ENCODE results near the gene DYDC2. TPM values are rescaled to one million over a fixed set of nuclear protein-coding genes. Genes with fewer than 3 reads are reported as not detected.

DYDC2 gene
- total and polyA plus RNA-seq, 2 experiments from 2014 or later, result not detected

- WGBS, 2 experiments (ENCODE audit: low coverage in 1 of 2, low lambda C conversion rate in 2 of 2, missing lambda C conversion rate in 2 of 2), result 65 to 81% methylated on average over 1 of the region's 1 CpG
- Histone ChIP-seq H3K9me2 (ENCODE audit: insufficient read depth) (no peaks in the 10 kb centered on the region), H3K9ac (no peak overlapping the region), H3K4me2 (ENCODE audit: unreplicated experiment) (no peak overlapping the region), H4K20me1 (ENCODE audit: insufficient read depth) (no peaks in the 10 kb centered on the region), H3K4me3 (no peak overlapping the region), H3K27me3 (replicated peaks; ENCODE audit: insufficient read depth) (peaks cover 22% of the 10 kb centered on the region), H3K4me1 (ENCODE audit: insufficient read depth) (no peaks in the 10 kb centered on the region), H2AFZ (no peak overlapping the region), H3K27ac (no peak overlapping the region), H3K36me3 (ENCODE audit: low read depth) (no peaks in the 10 kb centered on the region), H3F3A (ENCODE audit: insufficient read depth) (no peaks in the 10 kb centered on the region), H3K79me2 (ENCODE audit: insufficient read depth) (no peaks in the 10 kb centered on the region), H3K9me3 (ENCODE audit: low read depth) (no peaks in the 10 kb centered on the region)
- no peak for DNase-seq
- in situ Hi-C loops (cut with MboI), result no loop called here
- TF ChIP-seq EZH2phosphoT487 (IDR thresholded peaks at IDR 0.05; ENCODE audit: insufficient read depth, low read depth) (no peak), EZH2 (IDR thresholded peaks at IDR 0.05; ENCODE audit: insufficient read depth, poor library complexity, severe bottlenecking) (no peak)
Measured at GRCh38 chr10:80411681-80412220, 55.2 kb downstream of the DYDC2 start.

- no peaks in the 10 kb centered on the region for H3K4me1 ChIP-seq (ENCODE audit: insufficient read depth)
- H3K9me2 ChIP-seq (ENCODE audit: insufficient read depth), result no peaks in the 10 kb centered on the region
- H3F3A ChIP-seq (ENCODE audit: insufficient read depth), result no peaks in the 10 kb centered on the region
- H3K4me2 ChIP-seq (ENCODE audit: unreplicated experiment), result no peak overlapping the region
- no peaks in the 10 kb centered on the region for H3K36me3 ChIP-seq (ENCODE audit: low read depth)
- H3K9me3 ChIP-seq (ENCODE audit: low read depth), result no peaks in the 10 kb centered on the region
- TF ChIP-seq EZH2phosphoT487 (IDR thresholded peaks at IDR 0.05; ENCODE audit: insufficient read depth, low read depth), result no peak
- no peak for TF ChIP-seq EZH2 (IDR thresholded peaks at IDR 0.05; ENCODE audit: insufficient read depth, poor library complexity, severe bottlenecking)
- no peaks in the 10 kb centered on the region for H3K79me2 ChIP-seq (ENCODE audit: insufficient read depth)
- peaks cover 20% of the 10 kb centered on the region for H3K27me3 ChIP-seq (replicated peaks; ENCODE audit: insufficient read depth)
- no peak overlapping the region for H2AFZ ChIP-seq
- H4K20me1 ChIP-seq (ENCODE audit: insufficient read depth), result no peaks in the 10 kb centered on the region
- no peak for DNase-seq
- in situ Hi-C loops (cut with MboI), result no loop called here
- H3K9ac ChIP-seq, result no peak overlapping the region
- 78 to 82% methylated on average over 5 of the region's 5 CpGs for WGBS, 2 experiments (ENCODE audit: low coverage in 1 of 2, low lambda C conversion rate in 2 of 2, missing lambda C conversion rate in 2 of 2)
- no peak overlapping the region for H3K27ac ChIP-seq
- no peak overlapping the region for H3K4me3 ChIP-seq
Measured at GRCh38 chr10:80412486-80412885, 55.9 kb downstream of the DYDC2 start.

DNA sequence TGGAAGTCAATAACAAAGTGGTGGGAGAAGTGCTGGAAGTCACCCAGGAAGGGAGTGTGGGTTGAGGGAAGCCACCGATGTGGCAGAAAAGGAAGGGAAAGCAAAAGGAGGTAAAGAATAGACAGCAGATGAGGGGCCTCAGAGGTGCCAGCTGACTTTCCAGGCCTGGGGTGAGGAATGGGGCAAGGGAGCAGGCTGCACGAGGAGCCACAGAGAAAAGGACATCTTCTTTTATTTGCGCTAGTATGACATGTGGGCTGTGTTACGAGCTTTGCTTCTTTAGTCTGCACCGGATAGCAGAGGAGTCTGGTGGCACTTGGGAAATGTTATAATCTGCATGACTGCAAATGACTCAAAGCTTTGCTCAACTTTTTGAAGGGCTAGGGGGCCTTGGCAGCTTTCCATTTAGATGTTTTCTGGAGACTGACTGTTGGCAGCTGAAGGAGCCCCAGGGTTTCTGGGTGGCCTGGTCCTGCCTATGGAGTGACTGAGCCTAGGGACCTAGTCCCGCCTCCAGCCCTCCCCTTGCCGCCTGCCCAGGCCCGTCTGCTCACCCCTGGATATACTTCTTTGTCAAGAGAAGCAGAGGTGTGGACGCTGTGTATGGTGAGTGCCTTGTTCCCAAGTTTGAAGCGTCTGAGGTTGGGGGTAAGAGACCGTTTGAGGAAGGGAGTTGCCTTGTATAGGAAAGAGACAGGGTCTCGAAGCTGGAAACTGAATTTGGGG lies 56.9 kb downstream of the DYDC2 start:
- DNase-seq, result no peak
- Histone ChIP-seq H3K9me2 (ENCODE audit: insufficient read depth) (no peaks in the 10 kb centered on the region), H3K79me2 (ENCODE audit: insufficient read depth) (no peaks in the 10 kb centered on the region), H2AFZ (no peak overlapping the region), H4K20me1 (ENCODE audit: insufficient read depth) (no peaks in the 10 kb centered on the region), H3K27me3 (replicated peaks; ENCODE audit: insufficient read depth) (peaks cover 12% of the 10 kb centered on the region), H3K4me3 (no peak overlapping the region), H3K36me3 (ENCODE audit: low read depth) (no peaks in the 10 kb centered on the region), H3K4me1 (ENCODE audit: insufficient read depth) (no peaks in the 10 kb centered on the region), H3K9ac (no peak overlapping the region), H3F3A (ENCODE audit: insufficient read depth) (no peaks in the 10 kb centered on the region), H3K4me2 (ENCODE audit: unreplicated experiment) (no peak overlapping the region), H3K27ac (no peak overlapping the region), H3K9me3 (ENCODE audit: low read depth) (no peaks in the 10 kb centered on the region)
- in situ Hi-C loops (cut with MboI), result no loop called here
- TF ChIP-seq EZH2 (IDR thresholded peaks at IDR 0.05; ENCODE audit: insufficient read depth, poor library complexity, severe bottlenecking), result no peak
- no peak for TF ChIP-seq EZH2phosphoT487 (IDR thresholded peaks at IDR 0.05; ENCODE audit: insufficient read depth, low read depth)
- 68 to 69% methylated on average over 12 of the region's 12 CpGs for WGBS, 2 experiments (ENCODE audit: low coverage in 1 of 2, low lambda C conversion rate in 2 of 2, missing lambda C conversion rate in 2 of 2)

- Histone ChIP-seq H3K9me2 (ENCODE audit: insufficient read depth) (no peaks in the 10 kb centered on the region), H3F3A (ENCODE audit: insufficient read depth) (no peaks in the 10 kb centered on the region), H3K79me2 (ENCODE audit: insufficient read depth) (no peaks in the 10 kb centered on the region), H2AFZ (no peak overlapping the region), H3K36me3 (ENCODE audit: low read depth) (no peaks in the 10 kb centered on the region), H3K9ac (no peak overlapping the region), H4K20me1 (ENCODE audit: insufficient read depth) (no peaks in the 10 kb centered on the region), H3K27ac (no peak overlapping the region), H3K9me3 (ENCODE audit: low read depth) (no peaks in the 10 kb centered on the region), H3K27me3 (replicated peaks; ENCODE audit: insufficient read depth) (peaks cover 4% of the 10 kb centered on the region), H3K4me3 (no peak overlapping the region), H3K4me1 (ENCODE audit: insufficient read depth) (no peaks in the 10 kb centered on the region), H3K4me2 (ENCODE audit: unreplicated experiment) (no peak overlapping the region)
- DNase-seq, result no peak
- in situ Hi-C loops (cut with MboI), result no loop called here
- WGBS, 2 experiments (ENCODE audit: low coverage in 1 of 2, low lambda C conversion rate in 2 of 2, missing lambda C conversion rate in 2 of 2), result 57 to 63% methylated on average over 7 of the region's 7 CpGs
- TF ChIP-seq EZH2 (IDR thresholded peaks at IDR 0.05; ENCODE audit: insufficient read depth, poor library complexity, severe bottlenecking), result no peak
- TF ChIP-seq EZH2phosphoT487 (IDR thresholded peaks at IDR 0.05; ENCODE audit: insufficient read depth, low read depth), result no peak
Measured at GRCh38 chr10:80414142-80414895, 57.7 kb downstream of the DYDC2 start.
